ENCODE measurements around the gene PET100.
A peak's percentile ranks its signal among the peaks of the same experiment; 100 is the strongest.

The PET100 gene

GRCh38 chr19:7605490-7606222 lies 23.9 kb upstream of the PET100 start:
- DNase-seq (peak in 1 of 3 experiments; percentile 21), ATAC-seq (replicated peaks) (peak; percentile 48)
- no peak overlapping the region for H3K4me3 Mint-ChIP-seq
- H3K9me3 Mint-ChIP-seq = peaks cover 0 to 1% of the 10 kb centered on the region in 2 donors
- H3K36me3 Mint-ChIP-seq (ENCODE audit: insufficient read depth) = no peaks in the 10 kb centered on the region
- H3K27ac Mint-ChIP-seq = no peak overlapping the region
- H3K27me3 Mint-ChIP-seq = peaks cover 32 to 47% of the 10 kb centered on the region in 2 donors
- H3K4me1 Mint-ChIP-seq (ENCODE audit: low read depth in 2 of 2) = peaks cover 0 to 3% of the 10 kb centered on the region in 2 donors

GRCh38 chr19:7606289-7606688 lies 23.3 kb upstream of the PET100 start:
- DNase-seq = no peak
- Mint-ChIP-seq H3K4me1 (ENCODE audit: low read depth in 2 of 2) (peaks cover 0 to 3% of the 10 kb centered on the region in 2 donors), H3K27ac (no peak overlapping the region), H3K9me3 (peaks cover 0 to 1% of the 10 kb centered on the region in 2 donors), H3K4me3 (no peak overlapping the region), H3K27me3 (peaks cover 32 to 47% of the 10 kb centered on the region in 2 donors), H3K36me3 (ENCODE audit: insufficient read depth) (no peaks in the 10 kb centered on the region)
- no peak for ATAC-seq (replicated peaks)

GRCh38 chr19:7607212-7607873 lies 22.2 kb upstream of the PET100 start:
- ATAC-seq (replicated peaks) (no peak), DNase-seq (no peak)
- no peak overlapping the region for H3K4me3 Mint-ChIP-seq
- H3K36me3 Mint-ChIP-seq (ENCODE audit: insufficient read depth) = no peaks in the 10 kb centered on the region
- no peak overlapping the region for H3K27ac Mint-ChIP-seq
- peaks cover 0 to 1% of the 10 kb centered on the region in 2 donors for H3K9me3 Mint-ChIP-seq
- H3K27me3 Mint-ChIP-seq = peaks cover 28 to 39% of the 10 kb centered on the region in 2 donors
- H3K4me1 Mint-ChIP-seq (ENCODE audit: low read depth in 2 of 2) = peaks cover 0 to 3% of the 10 kb centered on the region in 2 donors

- H3K36me3 Mint-ChIP-seq (ENCODE audit: insufficient read depth) = no peaks in the 10 kb centered on the region
- DNase-seq (no peak), ATAC-seq (replicated peaks) (no peak)
- H3K27me3 Mint-ChIP-seq = peaks cover 22 to 33% of the 10 kb centered on the region in 2 donors
- peaks cover 0 to 3% of the 10 kb centered on the region in 2 donors for H3K4me1 Mint-ChIP-seq (ENCODE audit: low read depth in 2 of 2)
- H3K27ac Mint-ChIP-seq = no peak overlapping the region
- peaks cover 0 to 1% of the 10 kb centered on the region in 2 donors for H3K9me3 Mint-ChIP-seq
- H3K4me3 Mint-ChIP-seq = no peak overlapping the region
Measured at GRCh38 chr19:7607874-7608560, 21.6 kb upstream of the PET100 start.

- H3K4me3 Mint-ChIP-seq = no peak overlapping the region
- H3K9me3 Mint-ChIP-seq = peaks cover 0 to 1% of the 10 kb centered on the region in 2 donors
- H3K27me3 Mint-ChIP-seq = peaks cover 2 to 12% of the 10 kb centered on the region in 2 donors
- ATAC-seq (replicated peaks) (no peak), DNase-seq (no peak)
- no peaks in the 10 kb centered on the region for H3K4me1 Mint-ChIP-seq (ENCODE audit: low read depth in 2 of 2)
- H3K27ac Mint-ChIP-seq = no peak overlapping the region
- no peaks in the 10 kb centered on the region for H3K36me3 Mint-ChIP-seq (ENCODE audit: insufficient read depth)
Measured at GRCh38 chr19:7610491-7611240, 18.9 kb upstream of the PET100 start.

GRCh38 chr19:7611541-7612279 lies 17.9 kb upstream of the PET100 start:
- DNase-seq (no peak), ATAC-seq (replicated peaks) (no peak)
- no peak overlapping the region for H3K4me3 Mint-ChIP-seq
- no peaks in the 10 kb centered on the region for H3K36me3 Mint-ChIP-seq (ENCODE audit: insufficient read depth)
- no peak overlapping the region for H3K27ac Mint-ChIP-seq
- peaks cover 0 to 5% of the 10 kb centered on the region in 2 donors for H3K27me3 Mint-ChIP-seq
- H3K4me1 Mint-ChIP-seq (ENCODE audit: low read depth in 2 of 2) = no peaks in the 10 kb centered on the region
- no peaks in the 10 kb centered on the region for H3K9me3 Mint-ChIP-seq

- H3K36me3 Mint-ChIP-seq (ENCODE audit: insufficient read depth) = peaks cover 3% of the 10 kb centered on the region
- no peak overlapping the region for H3K4me3 Mint-ChIP-seq
- DNase-seq = no peak
- H3K27ac Mint-ChIP-seq = no peak overlapping the region
- no peak for ATAC-seq (replicated peaks)
- no peaks in the 10 kb centered on the region for H3K4me1 Mint-ChIP-seq (ENCODE audit: low read depth in 2 of 2)
- no peaks in the 10 kb centered on the region for H3K27me3 Mint-ChIP-seq
- no peaks in the 10 kb centered on the region for H3K9me3 Mint-ChIP-seq
Measured at GRCh38 chr19:7612282-7613274, 17.0 kb upstream of the PET100 start.

- H3K4me3 Mint-ChIP-seq = no peak overlapping the region
- no peaks in the 10 kb centered on the region for H3K4me1 Mint-ChIP-seq (ENCODE audit: low read depth in 2 of 2)
- H3K27me3 Mint-ChIP-seq = no peaks in the 10 kb centered on the region
- no peak overlapping the region for H3K27ac Mint-ChIP-seq
- ATAC-seq (replicated peaks) (no peak), DNase-seq (no peak)
- H3K9me3 Mint-ChIP-seq = no peaks in the 10 kb centered on the region
- H3K36me3 Mint-ChIP-seq (ENCODE audit: insufficient read depth) = peaks cover 12% of the 10 kb centered on the region
Measured at GRCh38 chr19:7614859-7615741, 14.5 kb upstream of the PET100 start.

GRCh38 chr19:7617172-7617571 lies 12.4 kb upstream of the PET100 start:
- Mint-ChIP-seq H3K4me1 (ENCODE audit: low read depth in 2 of 2) (no peaks in the 10 kb centered on the region), H3K9me3 (no peaks in the 10 kb centered on the region), H3K27ac (no peak overlapping the region), H3K36me3 (ENCODE audit: insufficient read depth) (peaks cover 31% of the 10 kb centered on the region), H3K27me3 (no peaks in the 10 kb centered on the region), H3K4me3 (no peak overlapping the region)
- DNase-seq (no peak), ATAC-seq (replicated peaks) (no peak)

GRCh38 chr19:7617735-7618134 lies 11.9 kb upstream of the PET100 start:
- peak overlapping the region in 1 of 2 donors; percentile 39 for H3K27ac Mint-ChIP-seq
- no peaks in the 10 kb centered on the region for H3K9me3 Mint-ChIP-seq
- H3K4me1 Mint-ChIP-seq (ENCODE audit: low read depth in 2 of 2) = no peaks in the 10 kb centered on the region
- ATAC-seq (replicated peaks) (no peak), DNase-seq (no peak)
- H3K36me3 Mint-ChIP-seq (ENCODE audit: insufficient read depth) = peaks cover 31% of the 10 kb centered on the region
- H3K27me3 Mint-ChIP-seq = no peaks in the 10 kb centered on the region
- no peak overlapping the region for H3K4me3 Mint-ChIP-seq

- DNase-seq (no peak), ATAC-seq (replicated peaks) (no peak)
- no peaks in the 10 kb centered on the region for H3K27me3 Mint-ChIP-seq
- peak overlapping the region in 1 of 2 donors; percentile 39 for H3K27ac Mint-ChIP-seq
- H3K36me3 Mint-ChIP-seq (ENCODE audit: insufficient read depth) = peaks cover 37% of the 10 kb centered on the region
- H3K4me3 Mint-ChIP-seq = no peak overlapping the region
- peaks cover 0 to 2% of the 10 kb centered on the region in 2 donors for H3K4me1 Mint-ChIP-seq (ENCODE audit: low read depth in 2 of 2)
- H3K9me3 Mint-ChIP-seq = no peaks in the 10 kb centered on the region
Measured at GRCh38 chr19:7618348-7618747, 11.2 kb upstream of the PET100 start.

All from effector memory CD8-positive, alpha-beta T cell (primary cell).